PC-9 (cell line): ENCODE measurements around the gene ABCB8.

ENCODE experiments used
- EZH2 ChIP-seq: fragments of 200-600 bp; sonication (generic); IDR thresholded peaks from 2 replicates; pipeline ENCODE4 v1.8.0; 2017; ENCODE audit warnings: antibody characterized with exemption, low read depth
- TF ChIP-seq, protein P1 (sequence below): fragments of 200-600 bp; sonication (generic); conservative IDR thresholded peaks from 2 replicates; pipeline ENCODE4 v1.6.1; 2017; ENCODE audit warnings: mixed run types, antibody characterized with exemption, mild to moderate bottlenecking, moderate library complexity

DNA sequence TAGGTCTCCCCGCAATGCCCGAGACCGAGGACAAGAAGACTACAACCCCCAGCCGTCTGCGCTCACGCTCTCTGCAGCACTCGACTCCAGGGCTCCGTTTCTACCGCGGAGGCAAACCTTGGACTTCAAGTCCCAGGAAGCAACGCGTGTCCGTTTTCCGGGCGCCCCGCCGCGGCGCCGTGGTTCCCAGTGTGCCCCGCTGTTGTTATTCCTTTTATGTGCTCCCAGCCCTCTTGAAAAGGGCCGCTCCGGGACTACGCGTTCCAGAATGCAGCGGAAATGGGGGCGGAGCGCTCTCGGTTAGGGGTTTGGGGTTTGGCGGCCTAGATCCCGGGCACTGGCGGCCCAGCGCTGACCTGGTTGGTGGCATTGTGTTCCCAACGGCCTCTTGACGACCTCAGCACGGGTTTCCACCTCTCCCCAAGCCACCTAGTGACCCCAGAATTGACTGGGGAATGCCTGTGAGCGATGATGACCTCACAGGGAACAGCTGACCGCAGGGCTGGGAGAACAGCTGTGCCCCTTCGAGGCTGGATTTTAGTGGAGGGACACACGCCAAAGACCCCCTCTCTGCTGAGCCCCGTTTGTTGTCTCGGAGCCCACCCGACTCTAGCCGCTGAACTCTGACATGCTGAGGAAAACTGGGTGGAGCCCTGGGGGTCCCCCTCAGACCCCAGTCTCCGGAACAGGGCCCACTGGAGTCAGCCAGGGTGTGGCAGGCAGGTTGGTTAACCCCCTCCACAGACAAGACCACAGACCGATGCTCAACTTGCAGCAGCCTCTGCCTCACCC is 29.9 kb downstream of the ABCB8 start:
- TF ChIP-seq, protein P1, sequence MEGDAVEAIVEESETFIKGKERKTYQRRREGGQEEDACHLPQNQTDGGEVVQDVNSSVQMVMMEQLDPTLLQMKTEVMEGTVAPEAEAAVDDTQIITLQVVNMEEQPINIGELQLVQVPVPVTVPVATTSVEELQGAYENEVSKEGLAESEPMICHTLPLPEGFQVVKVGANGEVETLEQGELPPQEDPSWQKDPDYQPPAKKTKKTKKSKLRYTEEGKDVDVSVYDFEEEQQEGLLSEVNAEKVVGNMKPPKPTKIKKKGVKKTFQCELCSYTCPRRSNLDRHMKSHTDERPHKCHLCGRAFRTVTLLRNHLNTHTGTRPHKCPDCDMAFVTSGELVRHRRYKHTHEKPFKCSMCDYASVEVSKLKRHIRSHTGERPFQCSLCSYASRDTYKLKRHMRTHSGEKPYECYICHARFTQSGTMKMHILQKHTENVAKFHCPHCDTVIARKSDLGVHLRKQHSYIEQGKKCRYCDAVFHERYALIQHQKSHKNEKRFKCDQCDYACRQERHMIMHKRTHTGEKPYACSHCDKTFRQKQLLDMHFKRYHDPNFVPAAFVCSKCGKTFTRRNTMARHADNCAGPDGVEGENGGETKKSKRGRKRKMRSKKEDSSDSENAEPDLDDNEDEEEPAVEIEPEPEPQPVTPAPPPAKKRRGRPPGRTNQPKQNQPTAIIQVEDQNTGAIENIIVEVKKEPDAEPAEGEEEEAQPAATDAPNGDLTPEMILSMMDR: no peak
- no peak for TF ChIP-seq EZH2
